IMR-90 (cell line): ENCODE data around the gene ANKRD11. TPM values are rescaled to one million over a fixed set of nuclear protein-coding genes. Genes with fewer than 3 reads are reported as not detected.

Source experiments
- ATAC-seq: fragments of 200-7000 bp; cut with Tn5 transposase; 2 replicates; pipeline ENCODE4 v1.9.1; 2020; ENCODE audit warnings: low read depth, mild to moderate bottlenecking, moderate library complexity
- BruUV-seq: library from RNA; stranded (reverse); fragments of 400-500 nt; replicated peaks from 2 replicates; lab custom pipeline; 2021; lab: Mats Ljungman, UMichigan
- CTCF ChIA-PET: fragments of 300-600 bp; formaldehyde crosslinking; extraction: SDS; loops from one replicate; lab custom pipeline; 2021; ENCODE audit warnings: antibody characterized with exemption; lab: Yijun Ruan, JAX
- POLR2A ChIA-PET: fragments of 300-600 bp; sonication (Branson Sonifier 250); formaldehyde crosslinking; loops from one replicate; lab custom pipeline; 2022; ENCODE audit warnings: antibody characterized with exemption; ENCODE audit not compliant: unreplicated experiment; lab: Charles Lee
- DNase-seq: peaks from one replicate; pipeline ENCODE4 v3.0.0; 2013
- H2AFZ ChIP-seq: replicated peaks from 2 replicates; pipeline ENCODE3; 2013; ENCODE audit warnings: low read length, mild to moderate bottlenecking; ENCODE audit not compliant: poor library complexity
- H2AK5ac ChIP-seq: 2 replicates; pipeline ENCODE4 v1.6.1; 2013; ENCODE audit warnings: low read depth, low read length, inconsistent platforms
- H2AK9ac ChIP-seq: replicated peaks from 2 replicates; pipeline ENCODE3; 2013; ENCODE audit warnings: mild to moderate bottlenecking, low read depth, low read length, moderate library complexity; ENCODE audit not compliant: poor library complexity
- H2BK120ac ChIP-seq: 2 replicates; pipeline ENCODE4 v1.6.1; 2013; ENCODE audit warnings: low read depth, low read length, inconsistent platforms
- H2BK15ac ChIP-seq: 3 replicates; pipeline ENCODE4 v1.6.1; 2013; ENCODE audit warnings: low read depth, low read length, inconsistent platforms
- H2BK20ac ChIP-seq: 2 replicates; pipeline ENCODE4 v1.6.1; 2013; ENCODE audit warnings: low read depth, mild to moderate bottlenecking, inconsistent platforms, low read length, moderate library complexity
- H2BK5ac ChIP-seq: 2 replicates; pipeline ENCODE4 v1.6.1; 2013; ENCODE audit warnings: mild to moderate bottlenecking, low read depth, low read length, inconsistent platforms; ENCODE audit not compliant: poor library complexity, severe bottlenecking
- H3K14ac ChIP-seq: replicated peaks from 2 replicates; pipeline ENCODE4 v1.6.1; 2013; ENCODE audit warnings: low read depth, low read length, inconsistent platforms
- H3K18ac ChIP-seq: 2 replicates; pipeline ENCODE4 v1.6.1; 2013; ENCODE audit warnings: low read depth, low read length, control low read depth
- H3K23ac ChIP-seq: 2 replicates; pipeline ENCODE4 v1.6.1; 2013; ENCODE audit warnings: low read depth, low read length, inconsistent platforms
- H3K27ac ChIP-seq: 2 replicates; pipeline ENCODE4 v1.5.1; 2013; ENCODE audit warnings: mild to moderate bottlenecking, control low read depth, low read length; ENCODE audit not compliant: insufficient read depth
- H3K27me3 ChIP-seq: 2 replicates; pipeline ENCODE4 v1.6.1; 2013; ENCODE audit warnings: low read length; ENCODE audit not compliant: control insufficient read depth, insufficient read depth
- H3K36me3 ChIP-seq: 2 replicates; pipeline ENCODE4 v1.6.1; 2013; ENCODE audit warnings: low read length, mixed read lengths; ENCODE audit not compliant: control insufficient read depth, insufficient read depth
- H3K4ac ChIP-seq: 2 replicates; pipeline ENCODE4 v1.6.1; 2013; ENCODE audit warnings: low read depth, low read length, inconsistent platforms
- H3K4me1 ChIP-seq: 2 replicates; pipeline ENCODE4 v1.6.1; 2013; ENCODE audit warnings: low read length, mixed read lengths; ENCODE audit not compliant: control insufficient read depth, insufficient read depth
- H3K4me2 ChIP-seq: 2 replicates; pipeline ENCODE4 v1.6.1; 2013; ENCODE audit warnings: low read depth, mild to moderate bottlenecking, control low read depth, low read length, moderate library complexity
- H3K4me3 ChIP-seq: 2 replicates; pipeline ENCODE4 v1.5.1; 2013; ENCODE audit warnings: low read depth, mild to moderate bottlenecking, control low read depth, low read length, moderate library complexity; ENCODE audit not compliant: insufficient read depth
- H3K56ac ChIP-seq: 2 replicates; pipeline ENCODE4 v1.6.1; 2013; ENCODE audit warnings: low read length, inconsistent platforms; ENCODE audit not compliant: insufficient read depth; ENCODE audit errors: extremely low read depth
- H3K79me1 ChIP-seq, 2 experiments: 2 replicates each; pipeline ENCODE4 v1.6.1; 2013; ENCODE audit warnings: low read length in 2 of 2, inconsistent platforms in 1 of 2, low read depth in 1 of 2
- H3K9ac ChIP-seq: 2 replicates; pipeline ENCODE4 v1.6.1; 2013; ENCODE audit warnings: low read depth, low read length, control low read depth
- H3K9me1 ChIP-seq: 2 replicates; pipeline ENCODE4 v1.6.1; 2013; ENCODE audit warnings: low read length, inconsistent platforms; ENCODE audit not compliant: insufficient read depth
- H3K9me3 ChIP-seq: 2 replicates; pipeline ENCODE4 v1.6.1; 2013; ENCODE audit warnings: low read length; ENCODE audit not compliant: control insufficient read depth, insufficient read depth
- H4K20me1 ChIP-seq: 2 replicates; pipeline ENCODE4 v1.6.1; 2013; ENCODE audit warnings: low read length, inconsistent platforms; ENCODE audit not compliant: insufficient read depth
- H4K5ac ChIP-seq: 2 replicates; pipeline ENCODE4 v1.6.1; 2013; ENCODE audit warnings: mild to moderate bottlenecking, low read depth, low read length, control low read depth
- H4K8ac ChIP-seq, 2 experiments: 2 replicates each; pipeline ENCODE4 v1.6.1; 2013; ENCODE audit warnings: low read depth in 2 of 2, low read length in 2 of 2, control low read depth in 1 of 2, inconsistent platforms in 1 of 2
- H4K91ac ChIP-seq: 2 replicates; pipeline ENCODE4 v1.6.1; 2013; ENCODE audit warnings: low read depth, low read length, inconsistent platforms; ENCODE audit not compliant: insufficient read depth
- BHLHE40 ChIP-seq: fragments of 150-350 bp; IDR thresholded peaks from 2 replicates; pipeline ENCODE4 v1.6.1; 2016; ENCODE audit warnings: mild to moderate bottlenecking, low read depth, low read length
- RAD21 ChIP-seq: IDR thresholded peaks from 2 replicates; pipeline ENCODE4 v1.6.1; 2012; ENCODE audit warnings: low read length, improper control_type of control experiment
- SMC3 ChIP-seq: fragments of 150-350 bp; IDR thresholded peaks from 2 replicates; pipeline ENCODE4 v1.6.1; 2016; ENCODE audit warnings: low read depth, mild to moderate bottlenecking, antibody characterized with exemption, low read length, moderate library complexity
- WGBS, 2 experiments: methylation state at CpG; one replicate each; pipeline versions ENCODE4 v1.1.5 to v1.1.7; 2013; ENCODE audit warnings: missing lambda C conversion rate in 2 of 2; ENCODE audit not compliant: insufficient read length in 1 of 2; ENCODE audit errors: extremely low coverage in 2 of 2; 5-methylcytosine and 5-hydroxymethylcytosine counted together
- dilution Hi-C: fragments of 300-500 bp; cut with HindIII; formaldehyde crosslinking; loops from one replicate; pipeline ENCODE4 v1.14.3; 2018; ENCODE audit warnings: low sequenced_read_pairs; ENCODE audit not compliant: unreplicated experiment
- in situ Hi-C: fragments of 300-500 bp; cut with MboI; formaldehyde crosslinking; loops from 3 replicates; pipeline ENCODE4 v1.14.3; 2019; ENCODE audit warnings: low sequenced_read_pairs, inconsistent platforms, mixed read lengths
- intact Hi-C: fragments of 100-400 bp; cut with micrococcal nuclease; formaldehyde crosslinking; loops from 2 replicates; pipeline ENCODE4 v1.10.0; 2022
- polyA plus RNA-seq, 3 experiments: library from polyadenylated mRNA; depleted of rRNA; stranded (reverse); fragments of >200 nt; gene quantifications; 2 replicates each; pipeline ENCODE4 v1.2.3, GENCODE V29; 2012; ENCODE audit warnings: low replicate concordance in 1 of 3
- total RNA-seq: library from RNA; depleted of rRNA; stranded (reverse); fragments of >200 nt; gene quantifications from 2 replicates; pipeline ENCODE4 v1.2.3, GENCODE V29; 2012
- TF ChIP-seq, protein P1 (sequence below): conservative IDR thresholded peaks from 2 replicates; pipeline ENCODE4 v1.5.1; 2012; ENCODE audit warnings: mild to moderate bottlenecking, low read depth, low read length, improper control_type of control experiment

ANKRD11 gene
- total and polyA plus RNA-seq, 2 of the 4 experiments (the other 2 are of a cell fraction), result 46.8 to 71.9 TPM

DNA sequence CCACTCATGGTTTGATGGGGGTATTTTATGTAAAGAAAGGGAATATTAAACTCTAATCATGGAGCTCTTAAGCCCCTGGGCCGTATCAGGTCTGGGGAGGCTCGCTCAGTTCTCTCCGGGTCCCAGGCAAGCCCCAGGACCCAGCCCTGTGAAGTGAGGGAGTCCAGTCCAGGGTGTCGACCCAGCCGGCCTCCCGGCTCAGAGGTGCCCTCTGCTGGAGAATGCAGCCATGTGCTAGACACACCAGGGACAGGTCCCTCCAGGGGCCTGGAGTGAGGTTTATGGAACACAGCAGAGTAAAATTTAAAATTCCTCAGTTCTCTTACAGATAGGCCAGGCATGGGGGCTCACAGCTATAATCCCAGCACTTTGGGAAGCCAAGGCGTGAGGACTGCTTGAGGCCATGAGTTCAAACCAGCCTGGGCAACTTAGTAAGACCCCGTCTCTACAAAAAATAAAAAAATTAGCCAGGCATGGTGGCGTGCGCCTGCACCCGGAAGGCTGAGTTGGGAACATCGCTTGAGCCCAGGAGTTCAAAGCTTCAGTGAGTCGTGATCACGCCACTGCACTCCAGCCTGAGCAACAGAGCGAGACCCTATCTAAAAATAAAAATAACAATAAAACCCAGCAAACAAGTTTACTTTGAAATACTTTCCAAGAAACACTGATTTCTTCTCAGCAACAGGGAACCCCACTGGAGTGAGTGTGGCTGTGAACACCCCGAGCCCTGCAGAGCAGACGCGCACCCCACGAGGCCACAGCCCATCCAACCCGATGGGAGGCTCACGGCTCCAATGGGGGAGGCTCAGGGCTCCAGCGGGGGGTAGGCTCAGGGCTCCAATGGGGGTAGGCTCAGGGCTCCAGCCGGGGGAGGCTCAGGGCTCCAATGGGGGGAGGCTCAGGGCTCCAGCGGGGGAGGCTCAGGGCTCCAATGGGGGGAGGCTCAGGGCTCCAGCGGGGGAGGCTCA is 200.6 kb downstream of the ANKRD11 start:
- ATAC-seq (peak; percentile 93), DNase-seq (peak; percentile 57)
- peaks cover 5% of the 10 kb centered on the region; the same call in 1 of the 2 replicates for H3K4me1 ChIP-seq
- no peak overlapping the region for H3K4me2 ChIP-seq
- no peak overlapping the region for H2BK120ac ChIP-seq
- no peak overlapping the region for H3K9ac ChIP-seq
- H3K4ac ChIP-seq, result no peak overlapping the region
- no peak overlapping the region for H3K14ac ChIP-seq
- no peak overlapping the region for H4K91ac ChIP-seq
- 0 out of 2 replicates have a peak, but pooled peaks cover 7% of the 10 kb centered on the region for H3K9me1 ChIP-seq
- H3K4me3 ChIP-seq, result no peak overlapping the region
- H3K79me1 ChIP-seq, result peaks cover 56 to 90% of the 10 kb centered on the region in 2 experiments
- no peak overlapping the region for H3K56ac ChIP-seq
- H3K9me3 ChIP-seq, result no peaks in the 10 kb centered on the region
- H3K27ac ChIP-seq, result no peak overlapping the region
- peaks cover 52% of the 10 kb centered on the region for H3K36me3 ChIP-seq
- intact Hi-C loops, result no loop called here
- H2BK5ac ChIP-seq, result no peak overlapping the region
- no peak overlapping the region for H2AFZ ChIP-seq
- TF ChIP-seq BHLHE40, result no peak
- peak; percentile 59 for TF ChIP-seq RAD21
- TF ChIP-seq, protein P1, sequence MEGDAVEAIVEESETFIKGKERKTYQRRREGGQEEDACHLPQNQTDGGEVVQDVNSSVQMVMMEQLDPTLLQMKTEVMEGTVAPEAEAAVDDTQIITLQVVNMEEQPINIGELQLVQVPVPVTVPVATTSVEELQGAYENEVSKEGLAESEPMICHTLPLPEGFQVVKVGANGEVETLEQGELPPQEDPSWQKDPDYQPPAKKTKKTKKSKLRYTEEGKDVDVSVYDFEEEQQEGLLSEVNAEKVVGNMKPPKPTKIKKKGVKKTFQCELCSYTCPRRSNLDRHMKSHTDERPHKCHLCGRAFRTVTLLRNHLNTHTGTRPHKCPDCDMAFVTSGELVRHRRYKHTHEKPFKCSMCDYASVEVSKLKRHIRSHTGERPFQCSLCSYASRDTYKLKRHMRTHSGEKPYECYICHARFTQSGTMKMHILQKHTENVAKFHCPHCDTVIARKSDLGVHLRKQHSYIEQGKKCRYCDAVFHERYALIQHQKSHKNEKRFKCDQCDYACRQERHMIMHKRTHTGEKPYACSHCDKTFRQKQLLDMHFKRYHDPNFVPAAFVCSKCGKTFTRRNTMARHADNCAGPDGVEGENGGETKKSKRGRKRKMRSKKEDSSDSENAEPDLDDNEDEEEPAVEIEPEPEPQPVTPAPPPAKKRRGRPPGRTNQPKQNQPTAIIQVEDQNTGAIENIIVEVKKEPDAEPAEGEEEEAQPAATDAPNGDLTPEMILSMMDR, result peak; percentile 83
- TF ChIP-seq SMC3, result peak; percentile 69
- no peak overlapping the region for H2BK15ac ChIP-seq
- no peak overlapping the region for H4K8ac ChIP-seq
- H2AK5ac ChIP-seq, result 0 out of 2 replicates have a peak overlapping the region, but pooled peaks have one; percentile 36
- H4K20me1 ChIP-seq, result peaks cover 61% of the 10 kb centered on the region
- dilution Hi-C loops, result no loop called here
- H2AK9ac ChIP-seq, result peak overlapping the region; percentile 9
- POLR2A ChIA-PET, result no interaction called here
- H2BK20ac ChIP-seq, result no peak overlapping the region
- no CpG with 5 or more reads among the region's 25 CpGs for WGBS, 2 experiments
- no TSS peak for BruUV-seq
- no peak overlapping the region for H3K18ac ChIP-seq
- in situ Hi-C loops, result no loop called here
- no peak overlapping the region for H4K5ac ChIP-seq
- CTCF ChIA-PET, result interaction anchor here (0.7 to 1.4 kb wide), 3 partner anchors 8 to 33 kb away, joined by 3 read pairs; no protein-coding TSS in a partner anchor
- H3K27me3 ChIP-seq, result no peaks in the 10 kb centered on the region
- H3K23ac ChIP-seq, result no peak overlapping the region
